Stomach smooth muscle (tissue), 2 donors: ENCODE data around the gene LRMDA.

Source experiments
- H3K27ac ChIP-seq: one replicate; pipeline ENCODE4 v1.7.0; 2013; ENCODE audit warnings: mild to moderate bottlenecking, low read length, inconsistent platforms
- H3K27me3 ChIP-seq, 2 donors: one replicate each; pipeline ENCODE4 v1.7.0; 2013; ENCODE audit warnings: low read length in 2 of 2; ENCODE audit not compliant: insufficient read depth in 2 of 2, control insufficient read depth in 1 of 2
- H3K36me3 ChIP-seq, 2 donors: one replicate each; pipeline ENCODE4 v1.7.0; 2013; ENCODE audit warnings: low read length in 2 of 2; ENCODE audit not compliant: control insufficient read depth in 2 of 2, insufficient read depth in 2 of 2
- H3K4me1 ChIP-seq: one replicate; pipeline ENCODE4 v1.7.0; 2013; ENCODE audit warnings: low read length; ENCODE audit not compliant: control insufficient read depth, insufficient read depth
- H3K4me3 ChIP-seq, 2 donors: one replicate each; pipeline ENCODE4 v1.7.0; 2013; ENCODE audit warnings: low read length in 2 of 2
- H3K9ac ChIP-seq, 2 donors: one replicate each; pipeline ENCODE4 v1.7.0; 2013; ENCODE audit warnings: low read length in 2 of 2, mild to moderate bottlenecking in 1 of 2
- H3K9me3 ChIP-seq, 2 donors: one replicate each; pipeline ENCODE4 v1.7.0; 2013; ENCODE audit warnings: low read length in 2 of 2; ENCODE audit not compliant: control insufficient read depth in 2 of 2
- donor health status: healthy.
- donor health status: Pancreatic carcinoma.

LRMDA gene

GRCh38 chr10:76190634-76191270, 759.3 kb downstream of the LRMDA start:
- Histone ChIP-seq H3K27ac (no peak overlapping the region), H3K4me1 (peaks cover 5% of the 10 kb centered on the region), H3K9ac (no peak overlapping the region), H3K4me3 (no peak overlapping the region), H3K27me3 (no peaks in the 10 kb centered on the region), H3K9me3 (no peaks in the 10 kb centered on the region), H3K36me3 (no peaks in the 10 kb centered on the region)

GRCh38 chr10:76191336-76191735, 759.9 kb downstream of the LRMDA start:
- no peak overlapping the region for H3K4me3 ChIP-seq
- peaks cover 1% of the 10 kb centered on the region for H3K4me1 ChIP-seq
- no peak overlapping the region for H3K27ac ChIP-seq
- H3K9ac ChIP-seq = no peak overlapping the region
- no peaks in the 10 kb centered on the region for H3K36me3 ChIP-seq
- no peaks in the 10 kb centered on the region for H3K9me3 ChIP-seq
- no peaks in the 10 kb centered on the region for H3K27me3 ChIP-seq

- Histone ChIP-seq H3K27ac (no peak overlapping the region), H3K9me3 (no peaks in the 10 kb centered on the region), H3K36me3 (no peaks in the 10 kb centered on the region), H3K27me3 (no peaks in the 10 kb centered on the region), H3K4me1 (no peaks in the 10 kb centered on the region), H3K9ac (no peak overlapping the region), H3K4me3 (no peak overlapping the region)
Measured at GRCh38 chr10:76192151-76192550, 760.7 kb downstream of the LRMDA start.

GRCh38 chr10:76192694-76193320, 761.4 kb downstream of the LRMDA start:
- Histone ChIP-seq H3K36me3 (no peaks in the 10 kb centered on the region), H3K27ac (no peak overlapping the region), H3K9ac (no peak overlapping the region), H3K9me3 (no peaks in the 10 kb centered on the region), H3K4me3 (no peak overlapping the region), H3K27me3 (no peaks in the 10 kb centered on the region), H3K4me1 (no peaks in the 10 kb centered on the region)

- H3K27me3 ChIP-seq = no peaks in the 10 kb centered on the region
- H3K4me3 ChIP-seq = no peak overlapping the region
- no peak overlapping the region for H3K27ac ChIP-seq
- no peaks in the 10 kb centered on the region for H3K4me1 ChIP-seq
- no peak overlapping the region for H3K9ac ChIP-seq
- H3K9me3 ChIP-seq = no peaks in the 10 kb centered on the region
- H3K36me3 ChIP-seq = no peaks in the 10 kb centered on the region
Measured at GRCh38 chr10:76195654-76196390, 764.4 kb downstream of the LRMDA start.

- H3K9ac ChIP-seq = no peak overlapping the region
- H3K27me3 ChIP-seq = no peaks in the 10 kb centered on the region
- no peaks in the 10 kb centered on the region for H3K36me3 ChIP-seq
- H3K4me3 ChIP-seq = no peak overlapping the region
- no peaks in the 10 kb centered on the region for H3K4me1 ChIP-seq
- H3K27ac ChIP-seq = no peak overlapping the region
- no peaks in the 10 kb centered on the region for H3K9me3 ChIP-seq
Measured at GRCh38 chr10:76197293-76197692, 765.9 kb downstream of the LRMDA start.

GRCh38 chr10:76198287-76199035, 767.0 kb downstream of the LRMDA start:
- no peaks in the 10 kb centered on the region for H3K4me1 ChIP-seq
- no peaks in the 10 kb centered on the region for H3K27me3 ChIP-seq
- H3K36me3 ChIP-seq = no peaks in the 10 kb centered on the region
- H3K4me3 ChIP-seq = no peak overlapping the region
- no peak overlapping the region for H3K9ac ChIP-seq
- no peaks in the 10 kb centered on the region for H3K9me3 ChIP-seq
- no peak overlapping the region for H3K27ac ChIP-seq

GRCh38 chr10:76201962-76202361, 770.5 kb downstream of the LRMDA start:
- no peak overlapping the region for H3K27ac ChIP-seq
- H3K4me1 ChIP-seq = no peaks in the 10 kb centered on the region
- H3K9me3 ChIP-seq = no peaks in the 10 kb centered on the region
- no peaks in the 10 kb centered on the region for H3K36me3 ChIP-seq
- no peak overlapping the region for H3K9ac ChIP-seq
- H3K27me3 ChIP-seq = no peaks in the 10 kb centered on the region
- H3K4me3 ChIP-seq = no peak overlapping the region

GRCh38 chr10:76202777-76203176, 771.4 kb downstream of the LRMDA start:
- Histone ChIP-seq H3K4me1 (no peaks in the 10 kb centered on the region), H3K36me3 (no peaks in the 10 kb centered on the region), H3K9ac (no peak overlapping the region), H3K9me3 (no peaks in the 10 kb centered on the region), H3K27ac (no peak overlapping the region), H3K4me3 (no peak overlapping the region), H3K27me3 (no peaks in the 10 kb centered on the region)

GRCh38 chr10:76205361-76205760, 773.9 kb downstream of the LRMDA start:
- no peaks in the 10 kb centered on the region for H3K36me3 ChIP-seq
- no peak overlapping the region for H3K4me3 ChIP-seq
- H3K9ac ChIP-seq = no peak overlapping the region
- no peaks in the 10 kb centered on the region for H3K4me1 ChIP-seq
- H3K27me3 ChIP-seq = no peaks in the 10 kb centered on the region
- H3K27ac ChIP-seq = no peak overlapping the region
- no peaks in the 10 kb centered on the region for H3K9me3 ChIP-seq
